Fibroblast of lung (primary cell): ENCODE data around the gene CEP128.

ENCODE experiments used
- EZH2 ChIP-seq: IDR thresholded peaks from 2 replicates; pipeline ENCODE4 v1.5.1; 2012; ENCODE audit warnings: low read length, control low read depth, mild to moderate bottlenecking; ENCODE audit errors: missing control alignments
- TF ChIP-seq, protein P1 (sequence below), 2 donors: IDR thresholded peaks in 1 of 2; conservative IDR thresholded peaks in 1 of 2; 1 replicate in 1 of 2; 2 replicates in 1 of 2; pipeline ENCODE4 v1.5.1; 2011 to 2012; ENCODE audit warnings: low read length in 2 of 2, control low read depth in 1 of 2, inconsistent platforms in 1 of 2, low read depth in 1 of 2, mild to moderate bottlenecking in 1 of 2

DNA sequence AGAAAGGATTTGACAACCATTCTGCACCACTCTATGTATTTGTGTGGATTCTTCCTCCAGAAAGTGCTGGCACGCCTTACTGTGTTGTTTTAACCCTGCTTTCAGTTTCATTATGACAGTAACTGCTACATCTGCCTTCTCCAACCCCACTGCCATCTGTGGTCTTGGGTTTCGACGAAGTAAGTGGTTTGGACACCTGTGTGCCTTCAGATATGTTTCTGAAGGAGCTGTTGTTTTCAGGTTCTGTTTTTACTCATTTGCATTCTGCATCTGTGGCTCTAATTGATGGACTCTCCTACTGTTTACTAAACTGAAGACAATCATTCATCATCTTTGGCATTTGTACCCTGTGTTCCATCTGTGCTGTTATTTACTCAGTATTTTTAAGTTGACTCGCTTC, 18.0 kb upstream of the CEP128 start:
- TF ChIP-seq, protein P1, sequence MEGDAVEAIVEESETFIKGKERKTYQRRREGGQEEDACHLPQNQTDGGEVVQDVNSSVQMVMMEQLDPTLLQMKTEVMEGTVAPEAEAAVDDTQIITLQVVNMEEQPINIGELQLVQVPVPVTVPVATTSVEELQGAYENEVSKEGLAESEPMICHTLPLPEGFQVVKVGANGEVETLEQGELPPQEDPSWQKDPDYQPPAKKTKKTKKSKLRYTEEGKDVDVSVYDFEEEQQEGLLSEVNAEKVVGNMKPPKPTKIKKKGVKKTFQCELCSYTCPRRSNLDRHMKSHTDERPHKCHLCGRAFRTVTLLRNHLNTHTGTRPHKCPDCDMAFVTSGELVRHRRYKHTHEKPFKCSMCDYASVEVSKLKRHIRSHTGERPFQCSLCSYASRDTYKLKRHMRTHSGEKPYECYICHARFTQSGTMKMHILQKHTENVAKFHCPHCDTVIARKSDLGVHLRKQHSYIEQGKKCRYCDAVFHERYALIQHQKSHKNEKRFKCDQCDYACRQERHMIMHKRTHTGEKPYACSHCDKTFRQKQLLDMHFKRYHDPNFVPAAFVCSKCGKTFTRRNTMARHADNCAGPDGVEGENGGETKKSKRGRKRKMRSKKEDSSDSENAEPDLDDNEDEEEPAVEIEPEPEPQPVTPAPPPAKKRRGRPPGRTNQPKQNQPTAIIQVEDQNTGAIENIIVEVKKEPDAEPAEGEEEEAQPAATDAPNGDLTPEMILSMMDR (conservative IDR thresholded peaks at IDR 0.05 in 1 of 2, IDR thresholded peaks at IDR 0.05 in 1 of 2; ENCODE audit: low read depth in 1 of 2, low read length in 2 of 2): no peak
- TF ChIP-seq EZH2: no peak
